Heart right ventricle (tissue), 16 donors: Measurements from ENCODE around the gene ACTRT2. TPM values are rescaled to one million over a fixed set of nuclear protein-coding genes. Genes with fewer than 3 reads are reported as not detected.

Experiments
- ATAC-seq, 8 donors: fragments of 200-7000 bp; cut with Tn5 transposase; one replicate each; pipeline ENCODE4 v1.9.1; 2020; ENCODE audit warnings: mild to moderate bottlenecking in 8 of 8, moderate library complexity in 8 of 8, moderate number of reproducible peaks in 1 of 8
- DNase-seq, 2 donors: peaks; one replicate each; pipeline ENCODE4 v3.0.0-alpha.2; 2020
- H3K27ac ChIP-seq, 10 donors: fragments of 200-600 bp; sonication (generic) in 2 of 10; one replicate each; pipeline versions ENCODE4 v1.5.0 to v1.8.0; 2020 to 2022; ENCODE audit warnings: mild to moderate bottlenecking in 3 of 10
- H3K27me3 ChIP-seq, 7 donors: fragments of 200-600 bp; one replicate each; pipeline ENCODE4 v1.8.0; 2021 to 2022; ENCODE audit warnings: mild to moderate bottlenecking in 2 of 7
- H3K36me3 ChIP-seq, 9 donors: fragments of 200-600 bp; sonication (generic) in 1 of 9; one replicate each; pipeline versions ENCODE4 v1.5.0 to v1.8.0; 2020 to 2022; ENCODE audit warnings: mild to moderate bottlenecking in 2 of 9
- H3K4me1 ChIP-seq, 9 donors: fragments of 200-600 bp; sonication (generic) in 1 of 9; one replicate each; pipeline versions ENCODE4 v1.5.0 to v1.8.0; 2020 to 2022; ENCODE audit warnings: mild to moderate bottlenecking in 4 of 9
- H3K4me3 ChIP-seq, 10 donors: fragments of 200-600 bp; sonication (generic) in 2 of 10; one replicate each; pipeline versions ENCODE4 v1.5.0 to v1.8.0; 2020 to 2022; ENCODE audit warnings: mild to moderate bottlenecking in 7 of 10, moderate library complexity in 2 of 10
- H3K9me3 ChIP-seq, 11 donors: fragments of 200-600 bp in 10 of 11; sonication (generic) in 2 of 11; one replicate each; pipeline versions ENCODE4 v1.5.0 to v1.8.0; 2013 to 2022; ENCODE audit warnings: mild to moderate bottlenecking in 2 of 11, control low read depth in 1 of 11, moderate library complexity in 1 of 11
- WGBS, 2 donors: extraction: QIAGEN DNeasy Blood & Tissue Kit; methylation state at CpG; one replicate each; pipeline ENCODE4 v1.1.7; 2013; ENCODE audit warnings: inconsistent platforms in 1 of 2; 5-methylcytosine and 5-hydroxymethylcytosine counted together
- intact Hi-C, 10 donors: fragments of 100-400 bp; cut with DNase I; formaldehyde crosslinking; loops; one replicate each; pipeline versions ENCODE4 v1.11.1 to v1.14.2; 2022
- polyA plus RNA-seq, 2 donors: library from polyadenylated mRNA; stranded (reverse); fragments of 200-250 nt; gene quantifications; one replicate each; pipeline ENCODE4 v1.2.3, GENCODE V29; 2013
- total RNA-seq, 10 donors: library from RNA; stranded (reverse); fragmentation: NEBNext Ultra II Directional in 3 of 10; extraction: Animal tissue kit (Norgen Biotek cat#: 25700) in 3 of 10; gene quantifications; one replicate each; pipeline versions ENCODE4 v1.2.1 to v1.2.4, GENCODE V29; 2021 to 2023
- TF ChIP-seq, protein P1 (sequence below), 9 donors: fragments of 200-600 bp; sonication (generic) in 2 of 9; IDR thresholded peaks; one replicate each; pipeline versions ENCODE4 v1.5.0 to v1.8.0; 2021 to 2022; ENCODE audit warnings: antibody characterized with exemption in 9 of 9, mild to moderate bottlenecking in 5 of 9, moderate library complexity in 1 of 9
- donor health status: Arrhythmogenic right ventricular cardiomyopathy.
- donor health status: ischemic (EF 13 %, LVEDD 7.1; RV severe dilation, severe dysfunction).
- donor health status: healthy with polysubstance abuse.
- donor health status: DM: no; HTN: yes; CAD: no.
- donor health status: DM: no; HTN: no; CAD: no.
- donor health status: ischemic (EF 25% LVEDD 6.9; RV normal size, moderate dysfunction).
- donor health status: ischemic (EF 25% LVEDD 5.7; RV mildly dilated, moderate dysfunction).
- donor health status: healthy.
- donor health status: DM: yes; HTN: yes; CAD: no.
- donor health status: Ischemic cardiomyopathy.
- donor health status: ischemic (EF 35%, LVEDD 5.7; RV mildly dilated, moderate dysfunction).
- donor health status: nonischemic (EF 11% LVEDD 7.7; RV severe dilation, severe dysfunction).
- donor health status: DM: yes; HTN: yes; CAD: no.
- donor health status: PGD.
- donor health status: ischemic (EF 29% LVEDD 5.4; RV normal size, mild dysfunction).
- donor health status: nonischemic (EF 23%, LVEDD 6.1; RV moderate dilation, normal function).

The ACTRT2 gene
- total and polyA plus RNA-seq, 12 donors = not detected

DNA sequence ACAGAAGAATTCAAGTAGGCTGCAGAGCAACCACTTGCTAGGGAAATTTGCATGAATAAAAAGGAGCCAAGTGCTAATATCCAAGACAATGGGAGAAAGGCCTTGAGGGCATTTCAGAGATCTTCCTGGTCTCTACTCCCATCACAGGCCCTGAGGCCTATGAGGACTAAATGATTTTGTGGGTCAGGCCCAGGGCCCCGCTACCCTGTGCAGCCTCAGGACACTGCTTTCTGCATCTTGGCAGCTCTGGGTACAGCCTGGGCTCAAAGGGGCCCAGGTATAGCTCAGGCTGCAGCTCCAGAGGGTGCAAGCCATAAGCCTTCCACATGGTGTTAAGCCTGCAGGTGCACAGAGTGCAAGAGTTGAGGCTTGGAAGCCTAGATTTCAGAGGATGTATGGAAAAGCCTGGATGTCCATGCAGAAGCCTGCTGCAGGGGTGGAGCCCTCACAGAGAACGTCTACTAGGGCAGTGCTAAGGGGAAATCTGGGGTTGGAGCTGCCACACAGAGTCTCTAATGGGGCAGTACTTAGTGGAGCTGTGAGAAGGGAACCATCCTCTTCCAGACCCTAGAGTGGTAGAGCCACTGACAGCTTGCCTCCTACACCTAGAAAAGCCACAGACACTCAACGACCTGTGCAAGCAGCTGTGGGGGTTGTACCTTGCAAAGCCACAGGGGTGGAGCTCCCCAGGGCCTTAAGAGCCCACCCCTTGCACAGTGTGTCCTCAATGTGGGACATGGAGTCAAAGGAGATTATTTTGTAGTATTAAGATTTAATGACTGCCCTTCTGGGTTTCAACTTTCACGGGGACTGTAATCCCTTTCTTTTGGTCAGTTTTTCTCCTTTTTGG is 13.7 kb upstream of the ACTRT2 start:
- ATAC-seq = no peak
- Histone ChIP-seq H3K27me3 (peaks cover 0 to 55% (median 29%) of the 10 kb centered on the region in 7 donors), H3K36me3 (no peaks in the 10 kb centered on the region), H3K4me3 (no peak overlapping the region), H3K4me1 (peaks cover 0 to 8% (median 0%) of the 10 kb centered on the region in 9 donors), H3K9me3 (peaks cover 0 to 30% (median 5%) of the 10 kb centered on the region in 11 donors), H3K27ac (no peak overlapping the region)
- intact Hi-C loops = loop anchor here in 1 of 10 donors (5.0 kb wide), 1 partner anchor 420 kb away; no protein-coding TSS in a partner anchor
- DNase-seq = no peak
- WGBS, 2 donors = 69 to 82% methylated on average over 4 of the region's 4 CpGs
- TF ChIP-seq, protein P1, sequence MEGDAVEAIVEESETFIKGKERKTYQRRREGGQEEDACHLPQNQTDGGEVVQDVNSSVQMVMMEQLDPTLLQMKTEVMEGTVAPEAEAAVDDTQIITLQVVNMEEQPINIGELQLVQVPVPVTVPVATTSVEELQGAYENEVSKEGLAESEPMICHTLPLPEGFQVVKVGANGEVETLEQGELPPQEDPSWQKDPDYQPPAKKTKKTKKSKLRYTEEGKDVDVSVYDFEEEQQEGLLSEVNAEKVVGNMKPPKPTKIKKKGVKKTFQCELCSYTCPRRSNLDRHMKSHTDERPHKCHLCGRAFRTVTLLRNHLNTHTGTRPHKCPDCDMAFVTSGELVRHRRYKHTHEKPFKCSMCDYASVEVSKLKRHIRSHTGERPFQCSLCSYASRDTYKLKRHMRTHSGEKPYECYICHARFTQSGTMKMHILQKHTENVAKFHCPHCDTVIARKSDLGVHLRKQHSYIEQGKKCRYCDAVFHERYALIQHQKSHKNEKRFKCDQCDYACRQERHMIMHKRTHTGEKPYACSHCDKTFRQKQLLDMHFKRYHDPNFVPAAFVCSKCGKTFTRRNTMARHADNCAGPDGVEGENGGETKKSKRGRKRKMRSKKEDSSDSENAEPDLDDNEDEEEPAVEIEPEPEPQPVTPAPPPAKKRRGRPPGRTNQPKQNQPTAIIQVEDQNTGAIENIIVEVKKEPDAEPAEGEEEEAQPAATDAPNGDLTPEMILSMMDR (IDR thresholded peaks at IDR 0.05) = no peak

DNA sequence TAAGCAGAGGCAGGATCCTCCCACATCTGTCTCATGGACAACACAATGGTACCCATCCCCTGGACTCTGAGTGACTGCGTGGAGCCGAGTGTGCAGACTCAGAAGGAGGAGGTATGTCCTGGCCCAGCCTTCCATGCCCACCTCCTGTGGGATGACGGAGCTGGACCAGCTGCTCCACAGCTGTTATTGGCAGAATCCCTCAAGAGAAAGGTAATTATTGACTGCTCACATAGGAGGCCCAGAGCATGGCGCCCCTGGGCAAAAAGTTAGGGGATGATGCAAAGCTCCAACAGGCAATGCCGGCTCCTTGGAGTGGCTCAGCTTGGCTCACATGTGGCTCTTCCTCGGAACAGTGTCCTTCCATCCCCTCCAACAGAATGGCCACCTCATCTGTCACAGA is 12.2 kb upstream of the ACTRT2 start:
- peaks cover 0 to 57% (median 30%) of the 10 kb centered on the region in 7 donors for H3K27me3 ChIP-seq
- no peak for DNase-seq
- H3K4me3 ChIP-seq = no peak overlapping the region
- no peaks in the 10 kb centered on the region for H3K36me3 ChIP-seq
- H3K4me1 ChIP-seq = peaks cover 0 to 13% (median 2%) of the 10 kb centered on the region in 9 donors
- TF ChIP-seq, protein P1 (IDR thresholded peaks at IDR 0.05) = no peak
- intact Hi-C loops = loop anchor here in 1 of 10 donors (5.0 kb wide), 1 partner anchor 418 kb away; no protein-coding TSS in a partner anchor
- WGBS, 2 donors = 92 to 97% methylated on average over 6 of the region's 6 CpGs
- no peak for ATAC-seq
- H3K9me3 ChIP-seq = peaks cover 0 to 30% (median 5%) of the 10 kb centered on the region in 11 donors
- no peak overlapping the region for H3K27ac ChIP-seq

DNA sequence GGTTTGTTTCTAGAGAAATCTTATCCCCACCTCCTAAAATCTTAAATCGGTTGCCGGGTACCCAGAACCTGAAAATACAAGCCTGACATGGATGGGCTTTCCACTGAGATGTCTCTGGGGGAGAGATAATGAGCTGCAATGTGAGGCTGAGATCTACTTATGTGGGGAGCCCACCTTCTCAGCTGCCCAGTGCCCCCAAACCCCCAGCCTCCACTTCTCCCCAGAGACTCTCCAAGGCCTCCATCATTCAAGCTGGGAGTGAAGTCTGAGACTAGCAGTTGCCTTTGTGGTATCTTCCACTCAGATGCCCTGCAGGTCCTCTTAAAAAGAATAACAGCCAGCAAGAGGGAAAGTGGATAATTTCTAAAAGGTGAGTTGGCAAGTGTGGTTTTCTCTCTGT is 11.7 kb upstream of the ACTRT2 start:
- Histone ChIP-seq H3K36me3 (no peaks in the 10 kb centered on the region), H3K27ac (no peak overlapping the region), H3K4me1 (peaks cover 0 to 13% (median 2%) of the 10 kb centered on the region in 9 donors), H3K27me3 (peaks cover 0 to 57% (median 31%) of the 10 kb centered on the region in 7 donors), H3K4me3 (no peak overlapping the region), H3K9me3 (peaks cover 0 to 30% (median 5%) of the 10 kb centered on the region in 11 donors)
- ATAC-seq = no peak
- intact Hi-C loops = loop anchor here in 1 of 10 donors (5.0 kb wide), 1 partner anchor 418 kb away; no protein-coding TSS in a partner anchor
- WGBS, 2 donors = 92 to 100% methylated on average over 2 of the region's 2 CpGs
- no peak for DNase-seq
- TF ChIP-seq, protein P1 (IDR thresholded peaks at IDR 0.05) = no peak

DNA sequence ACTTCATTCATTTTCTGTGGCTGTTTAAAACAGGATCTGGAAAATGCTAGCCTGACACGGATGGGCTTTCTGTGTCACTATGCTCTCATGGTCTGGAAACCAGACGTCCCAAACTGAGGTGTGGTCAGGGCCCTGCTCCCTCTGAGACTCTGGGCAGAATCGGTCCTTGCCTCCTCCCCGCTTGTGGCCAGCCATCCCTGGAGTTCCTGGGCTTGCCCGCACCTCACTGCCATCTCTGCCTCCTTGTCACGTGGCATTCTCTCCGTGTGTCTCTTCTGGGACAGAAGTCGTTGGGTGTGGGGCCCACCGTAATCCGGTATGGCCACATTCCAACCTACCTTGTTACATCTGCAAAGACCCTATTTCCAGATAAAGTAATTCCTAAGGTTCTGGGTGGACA is 10.1 kb upstream of the ACTRT2 start:
- TF ChIP-seq, protein P1 (IDR thresholded peaks at IDR 0.05) = no peak
- DNase-seq (no peak), ATAC-seq (no peak)
- peaks cover 3 to 61% (median 41%) of the 10 kb centered on the region in 7 donors for H3K27me3 ChIP-seq
- intact Hi-C loops = loop anchor here in 5 of 10 donors (5.0 to 10.0 kb wide), 5 partner anchors 271 to 416 kb away; no protein-coding TSS in a partner anchor
- H3K9me3 ChIP-seq = peaks cover 0 to 30% (median 5%) of the 10 kb centered on the region in 11 donors
- WGBS, 2 donors = 88 to 92% methylated on average over 10 of the region's 10 CpGs
- H3K4me3 ChIP-seq = no peak overlapping the region
- H3K4me1 ChIP-seq = peaks cover 0 to 13% (median 2%) of the 10 kb centered on the region in 9 donors
- H3K27ac ChIP-seq = no peak overlapping the region
- no peaks in the 10 kb centered on the region for H3K36me3 ChIP-seq
